OCI-LY3 (cell line): Measurements from ENCODE around the gene IL2RG.

Experiments used
- EZH2phosphoT487 ChIP-seq: fragments of 200-600 bp; shearing (Covaris generic); IDR thresholded peaks from 2 replicates; pipeline ENCODE4 v1.6.1; 2018; ENCODE audit warnings: antibody characterized with exemption, mixed run types, low read depth
- TF ChIP-seq, protein P1 (sequence below): fragments of 200-600, 300-600 bp; sonication (generic); IDR thresholded peaks from 2 replicates; pipeline ENCODE4 v1.5.1; 2014; ENCODE audit warnings: antibody characterized with exemption, low read length, low read depth

DNA sequence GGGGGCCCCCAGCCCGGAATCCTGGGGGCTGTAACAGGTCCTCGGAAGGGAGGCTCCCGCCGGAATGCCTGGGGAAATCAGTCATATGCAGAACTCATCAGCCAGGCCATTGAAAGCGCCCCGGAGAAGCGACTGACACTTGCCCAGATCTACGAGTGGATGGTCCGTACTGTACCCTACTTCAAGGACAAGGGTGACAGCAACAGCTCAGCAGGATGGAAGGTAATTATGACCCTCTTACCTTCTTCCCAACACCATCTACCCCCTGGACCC lies 14.7 kb downstream of the IL2RG start:
- TF ChIP-seq, protein P1, sequence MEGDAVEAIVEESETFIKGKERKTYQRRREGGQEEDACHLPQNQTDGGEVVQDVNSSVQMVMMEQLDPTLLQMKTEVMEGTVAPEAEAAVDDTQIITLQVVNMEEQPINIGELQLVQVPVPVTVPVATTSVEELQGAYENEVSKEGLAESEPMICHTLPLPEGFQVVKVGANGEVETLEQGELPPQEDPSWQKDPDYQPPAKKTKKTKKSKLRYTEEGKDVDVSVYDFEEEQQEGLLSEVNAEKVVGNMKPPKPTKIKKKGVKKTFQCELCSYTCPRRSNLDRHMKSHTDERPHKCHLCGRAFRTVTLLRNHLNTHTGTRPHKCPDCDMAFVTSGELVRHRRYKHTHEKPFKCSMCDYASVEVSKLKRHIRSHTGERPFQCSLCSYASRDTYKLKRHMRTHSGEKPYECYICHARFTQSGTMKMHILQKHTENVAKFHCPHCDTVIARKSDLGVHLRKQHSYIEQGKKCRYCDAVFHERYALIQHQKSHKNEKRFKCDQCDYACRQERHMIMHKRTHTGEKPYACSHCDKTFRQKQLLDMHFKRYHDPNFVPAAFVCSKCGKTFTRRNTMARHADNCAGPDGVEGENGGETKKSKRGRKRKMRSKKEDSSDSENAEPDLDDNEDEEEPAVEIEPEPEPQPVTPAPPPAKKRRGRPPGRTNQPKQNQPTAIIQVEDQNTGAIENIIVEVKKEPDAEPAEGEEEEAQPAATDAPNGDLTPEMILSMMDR: no peak
- TF ChIP-seq EZH2phosphoT487: no peak
